ENCODE results near the gene SEPTIN5.

Gene SEPTIN5

GRCh38 chr22:19705181-19705934, 8.9 kb upstream of the SEPTIN5 start:
- peak; percentile 66 for DNase-seq (ENCODE audit: low spot score)

DNA sequence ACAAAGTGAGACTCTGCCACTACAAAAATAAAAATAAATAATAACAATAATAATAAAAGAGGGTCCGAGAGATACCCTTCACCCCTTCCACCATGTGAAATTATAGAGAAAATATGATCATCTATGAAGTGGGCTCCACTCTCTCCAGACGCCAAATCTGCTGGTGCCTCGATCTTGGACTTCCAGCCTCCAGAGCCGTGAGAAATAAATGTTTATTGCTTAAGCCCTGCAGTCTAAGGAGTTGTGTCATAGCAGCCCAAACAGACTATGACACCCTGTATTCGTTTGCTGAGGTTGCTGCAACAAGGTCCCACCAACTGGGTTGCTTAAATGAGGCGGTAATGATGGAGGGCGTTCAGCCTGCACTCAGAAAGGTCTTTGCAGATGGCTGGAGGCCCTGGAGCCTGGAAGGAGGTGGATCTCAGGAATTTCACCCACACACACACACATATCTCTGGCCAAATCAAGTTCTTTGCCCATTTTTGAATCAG, 7.6 kb upstream of the SEPTIN5 start:
- peak; percentile 14 for DNase-seq (ENCODE audit: low spot score)

- DNase-seq (ENCODE audit: low spot score): peak; percentile 42
Measured at GRCh38 chr22:19707347-19708290, 6.7 kb upstream of the SEPTIN5 start.

- peak; percentile 38 for DNase-seq (ENCODE audit: low spot score)
Measured at GRCh38 chr22:19708321-19709011, 5.8 kb upstream of the SEPTIN5 start.

DNA sequence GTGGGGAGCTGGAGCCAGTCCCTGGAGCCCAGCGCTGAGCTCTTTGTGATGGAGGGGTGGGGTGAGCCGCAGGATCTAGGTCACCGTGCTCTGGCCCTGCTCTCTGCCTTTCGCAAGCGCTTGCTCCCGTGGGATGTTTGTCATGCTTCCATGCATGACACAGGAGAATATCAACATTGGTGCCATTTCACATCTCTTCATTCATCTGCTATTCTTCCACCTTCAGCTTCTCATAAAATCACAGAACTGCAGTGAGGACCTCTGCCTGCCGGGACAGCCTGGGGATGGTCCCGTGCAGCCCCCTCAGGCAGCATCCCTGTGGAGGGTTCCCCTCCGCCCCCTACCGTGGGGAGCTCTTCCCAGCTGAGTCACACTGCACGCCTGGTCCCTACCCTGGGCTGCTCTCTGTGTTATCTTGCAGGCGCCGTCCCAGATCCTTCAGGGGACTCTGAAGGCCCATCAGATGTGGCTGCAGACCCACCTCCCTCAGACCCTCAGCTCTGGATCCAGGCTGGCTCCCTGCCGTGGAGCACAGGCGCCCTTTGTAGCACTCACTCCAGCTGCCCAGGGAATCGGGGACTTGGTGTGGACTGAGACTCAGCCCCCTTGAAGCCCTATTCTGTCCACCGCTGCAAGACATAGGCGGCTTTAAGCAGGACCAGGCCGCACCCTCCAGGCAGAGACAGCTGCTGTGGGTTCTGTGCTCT, 5.1 kb upstream of the SEPTIN5 start:
- no peak for DNase-seq (ENCODE audit: low spot score)

DNA sequence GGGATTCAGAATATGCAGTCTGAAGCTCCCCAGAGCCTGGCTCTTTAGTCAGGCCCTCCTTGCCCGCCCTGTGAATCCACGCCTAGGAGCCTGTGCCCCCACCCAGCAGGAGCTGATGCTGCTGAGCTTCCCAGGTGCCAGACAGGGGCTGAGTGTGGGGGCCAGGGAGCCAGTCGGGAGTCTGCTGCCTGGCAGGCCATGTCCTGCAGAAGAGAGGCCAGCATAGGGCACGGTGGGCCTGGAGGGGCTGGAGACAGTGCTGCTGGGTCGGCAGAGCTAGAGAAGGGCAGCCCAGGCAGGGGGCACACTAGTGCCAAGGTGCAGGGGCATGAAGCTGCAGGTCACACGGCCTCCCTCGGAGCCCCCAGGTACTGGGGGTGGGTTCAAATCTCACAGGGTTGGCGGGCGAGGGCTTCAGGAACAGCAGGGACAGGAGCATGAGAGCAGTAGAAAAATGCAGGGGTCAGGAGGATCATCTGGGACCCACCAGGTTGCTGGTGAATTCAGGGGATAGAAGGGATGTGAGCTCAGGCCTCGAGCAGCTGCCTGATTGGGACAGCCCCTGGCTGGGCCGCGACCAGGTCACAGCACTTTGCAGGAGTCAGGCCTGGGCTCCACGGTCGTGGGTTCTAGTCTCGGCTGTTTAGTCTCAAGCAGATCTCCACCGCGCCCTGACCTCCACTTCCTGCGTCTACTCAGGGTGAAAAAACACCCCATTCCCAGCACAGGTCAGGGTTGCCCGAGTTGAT, 4.1 kb upstream of the SEPTIN5 start:
- no peak for DNase-seq (ENCODE audit: low spot score)

GRCh38 chr22:19710769-19711106, 3.6 kb upstream of the SEPTIN5 start:
- DNase-seq (ENCODE audit: low spot score): no peak

DNA sequence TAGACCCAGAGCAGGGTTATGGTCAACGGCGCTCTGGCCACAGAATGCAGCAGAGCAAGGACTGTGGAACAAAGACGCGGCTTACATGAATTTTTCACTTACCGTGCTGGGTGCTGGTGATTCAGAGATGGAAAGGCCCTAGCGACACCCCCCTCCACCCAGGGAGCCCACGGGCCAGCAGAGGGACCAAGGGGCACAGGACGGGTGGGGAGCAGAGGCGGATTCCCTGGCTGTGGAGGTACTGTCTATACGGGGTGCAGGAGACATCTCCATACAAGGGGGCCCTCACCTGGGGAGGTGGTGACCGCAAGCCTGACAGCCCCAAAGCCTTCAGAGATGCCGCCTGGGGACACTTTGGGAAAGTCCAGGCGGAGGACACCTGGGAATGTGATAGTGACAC, 1.1 kb upstream of the SEPTIN5 start:
- no peak for DNase-seq (ENCODE audit: low spot score)

GRCh38 chr22:19713650-19714311, 522 bp upstream of the SEPTIN5 start:
- no peak for DNase-seq (ENCODE audit: low spot score)

DNA sequence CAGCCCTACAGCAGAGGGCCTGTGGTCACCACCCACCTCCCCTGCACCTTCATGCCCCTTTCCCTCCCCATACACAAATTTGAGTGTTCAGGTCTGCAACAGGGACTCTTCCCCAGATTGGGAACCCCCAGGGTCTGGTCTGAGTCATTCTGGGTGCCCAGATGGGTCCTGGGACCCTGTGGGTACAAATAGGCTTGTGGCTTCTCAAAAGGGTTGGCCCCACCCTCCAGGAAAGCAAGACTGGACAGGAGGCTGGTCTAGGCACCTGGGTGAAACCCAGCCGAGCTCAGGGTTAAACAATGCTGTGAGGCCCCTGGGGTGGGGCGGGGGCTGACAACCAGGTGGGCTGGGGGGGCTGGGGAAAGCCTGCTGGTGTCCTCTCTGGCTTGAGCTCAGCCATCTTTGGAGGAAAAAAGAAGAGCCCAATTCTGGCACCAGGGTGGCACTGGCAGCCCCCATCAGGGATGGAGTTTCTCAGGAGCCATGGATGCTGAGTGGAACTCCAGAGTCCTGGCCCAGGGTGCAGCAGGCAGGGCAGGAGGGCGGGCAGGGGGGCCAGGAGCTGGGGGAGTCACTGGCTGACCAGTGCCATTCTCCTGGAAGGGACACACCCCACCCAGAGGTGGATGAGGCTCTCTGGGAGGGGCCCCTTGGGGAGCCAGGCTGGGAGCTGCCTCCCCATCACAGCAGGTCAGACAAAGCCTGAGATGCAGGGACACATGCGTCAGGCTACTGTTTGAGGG, 1.1 kb downstream of the SEPTIN5 start:
- DNase-seq (ENCODE audit: low spot score): no peak

GRCh38 chr22:19716041-19716828, 1.9 kb downstream of the SEPTIN5 start:
- no peak for DNase-seq (ENCODE audit: low spot score)

GRCh38 chr22:19716829-19717105, 2.5 kb downstream of the SEPTIN5 start:
- DNase-seq (ENCODE audit: low spot score): no peak

- DNase-seq (ENCODE audit: low spot score): no peak
Measured at GRCh38 chr22:19717181-19717580, 2.9 kb downstream of the SEPTIN5 start.

GRCh38 chr22:19717691-19718455, 3.6 kb downstream of the SEPTIN5 start:
- DNase-seq (ENCODE audit: low spot score): peak; percentile 84

- no peak for DNase-seq (ENCODE audit: low spot score)
Measured at GRCh38 chr22:19718456-19719049, 4.2 kb downstream of the SEPTIN5 start.

- no peak for DNase-seq (ENCODE audit: low spot score)
Measured at GRCh38 chr22:19719050-19719482, 4.8 kb downstream of the SEPTIN5 start.

GRCh38 chr22:19719488-19720021, 5.3 kb downstream of the SEPTIN5 start:
- no peak for DNase-seq (ENCODE audit: low spot score)

Data from ecto neural progenitor cell (in vitro differentiated cells).